ENCODE measurements around the gene XPC.

The XPC gene

DNA sequence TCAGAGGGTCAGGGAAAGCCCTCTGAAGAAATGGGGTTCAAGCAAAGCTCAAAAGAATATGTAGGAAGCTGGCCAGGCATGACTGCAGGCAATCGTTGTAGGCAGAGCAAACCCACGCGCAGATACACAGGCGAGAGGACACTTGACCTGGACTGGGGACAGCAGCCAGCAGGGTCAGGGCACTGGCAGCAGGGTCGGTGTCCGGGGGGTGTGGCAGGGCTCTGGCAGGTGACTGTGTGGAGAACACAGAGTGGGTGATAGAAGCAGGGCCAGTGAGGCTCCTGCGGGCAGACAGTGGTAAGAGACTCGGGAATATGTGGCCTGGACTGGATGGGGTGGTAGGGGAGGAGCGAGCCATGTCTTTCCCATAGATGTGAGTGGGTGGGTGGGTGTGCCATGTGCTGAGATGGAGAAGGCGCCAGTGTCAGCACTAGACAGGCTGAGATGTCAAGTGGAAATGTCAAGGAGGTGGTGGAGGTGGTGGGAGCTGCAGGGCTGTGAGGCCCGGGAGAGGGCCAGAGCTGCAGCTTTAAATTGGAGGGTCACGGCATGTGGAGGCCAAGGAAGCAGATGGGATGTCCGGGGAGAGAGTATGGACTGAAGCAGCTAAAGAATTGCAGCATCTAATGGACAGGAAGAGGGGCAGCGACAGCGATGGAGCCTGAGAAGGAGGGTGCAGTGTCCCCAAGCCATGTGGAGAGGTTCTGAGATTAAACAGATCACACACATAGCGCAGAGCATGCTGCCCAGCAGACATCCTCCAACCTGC, 40.1 kb downstream of the XPC start:
- no peak for DNase-seq (ENCODE audit: low read depth)
- TF ChIP-seq, protein P1, sequence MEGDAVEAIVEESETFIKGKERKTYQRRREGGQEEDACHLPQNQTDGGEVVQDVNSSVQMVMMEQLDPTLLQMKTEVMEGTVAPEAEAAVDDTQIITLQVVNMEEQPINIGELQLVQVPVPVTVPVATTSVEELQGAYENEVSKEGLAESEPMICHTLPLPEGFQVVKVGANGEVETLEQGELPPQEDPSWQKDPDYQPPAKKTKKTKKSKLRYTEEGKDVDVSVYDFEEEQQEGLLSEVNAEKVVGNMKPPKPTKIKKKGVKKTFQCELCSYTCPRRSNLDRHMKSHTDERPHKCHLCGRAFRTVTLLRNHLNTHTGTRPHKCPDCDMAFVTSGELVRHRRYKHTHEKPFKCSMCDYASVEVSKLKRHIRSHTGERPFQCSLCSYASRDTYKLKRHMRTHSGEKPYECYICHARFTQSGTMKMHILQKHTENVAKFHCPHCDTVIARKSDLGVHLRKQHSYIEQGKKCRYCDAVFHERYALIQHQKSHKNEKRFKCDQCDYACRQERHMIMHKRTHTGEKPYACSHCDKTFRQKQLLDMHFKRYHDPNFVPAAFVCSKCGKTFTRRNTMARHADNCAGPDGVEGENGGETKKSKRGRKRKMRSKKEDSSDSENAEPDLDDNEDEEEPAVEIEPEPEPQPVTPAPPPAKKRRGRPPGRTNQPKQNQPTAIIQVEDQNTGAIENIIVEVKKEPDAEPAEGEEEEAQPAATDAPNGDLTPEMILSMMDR (conservative IDR thresholded peaks at IDR 0.05; ENCODE audit: control insufficient read depth, insufficient read depth, low read depth, low read length), result no peak
- H3K4me3 ChIP-seq (ENCODE audit: control insufficient read depth, low read depth, low read length), result no peak overlapping the region

DNA sequence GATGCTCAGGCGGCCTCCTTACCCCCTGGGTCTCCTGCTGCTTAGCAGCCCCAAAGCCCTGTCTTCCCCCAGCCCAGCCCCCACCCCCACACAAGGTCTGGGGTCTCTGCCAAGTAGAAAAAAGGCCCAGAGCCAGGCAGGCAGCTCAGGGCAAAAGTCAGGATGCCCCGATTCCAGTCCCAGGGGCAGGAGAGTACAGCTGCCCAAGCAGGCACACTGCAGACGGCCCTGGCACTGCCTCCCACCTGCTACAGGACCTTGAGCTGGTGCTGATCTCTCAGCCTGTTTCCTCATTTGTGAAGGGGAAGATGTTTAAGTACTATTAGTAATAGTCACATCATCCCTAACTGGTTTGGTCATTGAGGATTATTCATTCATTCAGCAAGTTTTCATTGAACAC, 41.0 kb downstream of the XPC start:
- DNase-seq (ENCODE audit: low read depth), result peak; percentile 31
- no peak overlapping the region for H3K4me3 ChIP-seq (ENCODE audit: control insufficient read depth, low read depth, low read length)
- TF ChIP-seq, protein P1 (conservative IDR thresholded peaks at IDR 0.05; ENCODE audit: control insufficient read depth, insufficient read depth, low read depth, low read length), result no peak

DNA sequence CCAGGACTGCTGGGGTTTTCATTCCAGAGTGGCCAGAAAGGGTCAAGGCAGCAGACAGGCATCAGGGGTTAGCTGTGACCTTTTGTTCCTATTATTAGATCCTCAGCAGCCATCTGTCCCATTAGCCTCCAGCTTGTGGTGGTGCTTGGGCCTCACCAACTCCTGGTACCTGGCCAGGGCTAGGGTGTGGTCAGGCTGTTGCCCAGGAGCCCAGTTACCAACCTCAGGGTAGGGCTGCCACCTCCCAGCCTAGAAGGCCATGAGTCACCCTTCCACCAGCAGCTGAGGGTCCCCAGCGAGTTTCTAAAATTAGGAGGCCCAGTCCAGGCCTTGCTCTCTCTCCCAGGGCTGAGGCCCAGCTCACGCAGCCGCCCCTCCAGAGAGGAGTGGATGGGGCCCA, 41.4 kb downstream of the XPC start:
- DNase-seq (ENCODE audit: low read depth), result no peak
- no peak overlapping the region for H3K4me3 ChIP-seq (ENCODE audit: control insufficient read depth, low read depth, low read length)
- TF ChIP-seq, protein P1 (conservative IDR thresholded peaks at IDR 0.05; ENCODE audit: control insufficient read depth, insufficient read depth, low read depth, low read length), result no peak

DNA sequence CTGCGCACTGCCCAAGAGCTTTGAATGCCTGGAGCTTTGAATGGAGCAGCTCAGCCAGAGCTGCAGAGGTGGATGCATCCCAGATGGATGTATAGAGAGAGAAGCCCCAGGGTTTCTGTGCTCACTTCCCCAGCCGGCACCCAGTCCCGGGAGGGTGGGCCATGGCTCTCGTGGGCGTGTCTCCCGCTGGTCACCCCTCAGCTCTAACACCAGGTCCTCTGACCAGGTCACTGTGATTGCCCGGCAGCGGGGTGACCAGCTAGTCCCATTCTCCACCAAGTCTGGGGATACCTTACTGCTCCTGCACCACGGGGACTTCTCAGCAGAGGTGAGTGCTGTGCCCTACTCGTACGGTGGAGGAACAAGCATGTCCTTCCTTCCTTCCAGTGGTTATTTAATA, 42.8 kb downstream of the XPC start:
- H3K4me3 ChIP-seq (ENCODE audit: control insufficient read depth, low read depth, low read length), result no peak overlapping the region
- DNase-seq (ENCODE audit: low read depth), result no peak
- TF ChIP-seq, protein P1 (conservative IDR thresholded peaks at IDR 0.05; ENCODE audit: control insufficient read depth, insufficient read depth, low read depth, low read length), result no peak

DNA sequence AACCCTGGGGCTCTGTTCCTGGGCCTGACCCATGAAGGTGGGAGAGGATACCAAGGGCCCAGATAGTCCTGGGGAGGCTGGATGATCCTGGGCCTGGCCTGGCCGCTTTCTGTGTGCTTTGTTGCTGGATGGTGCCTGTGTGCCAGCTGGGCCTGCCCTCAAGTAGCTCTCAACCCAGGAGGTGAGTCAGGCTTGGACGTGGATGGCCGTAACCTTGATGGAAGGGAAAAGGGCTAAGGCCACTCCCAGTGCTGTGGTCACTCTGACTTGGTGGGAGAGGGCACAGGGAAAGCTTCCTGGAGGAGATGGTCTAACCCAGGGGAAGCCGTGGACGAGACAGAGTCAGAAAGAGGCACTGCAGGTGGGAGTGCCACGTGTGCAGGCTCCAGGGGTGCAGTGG, 44.1 kb downstream of the XPC start:
- no peak for DNase-seq (ENCODE audit: low read depth)
- TF ChIP-seq, protein P1 (conservative IDR thresholded peaks at IDR 0.05; ENCODE audit: control insufficient read depth, insufficient read depth, low read depth, low read length), result no peak
- H3K4me3 ChIP-seq (ENCODE audit: control insufficient read depth, low read depth, low read length), result no peak overlapping the region

DNA sequence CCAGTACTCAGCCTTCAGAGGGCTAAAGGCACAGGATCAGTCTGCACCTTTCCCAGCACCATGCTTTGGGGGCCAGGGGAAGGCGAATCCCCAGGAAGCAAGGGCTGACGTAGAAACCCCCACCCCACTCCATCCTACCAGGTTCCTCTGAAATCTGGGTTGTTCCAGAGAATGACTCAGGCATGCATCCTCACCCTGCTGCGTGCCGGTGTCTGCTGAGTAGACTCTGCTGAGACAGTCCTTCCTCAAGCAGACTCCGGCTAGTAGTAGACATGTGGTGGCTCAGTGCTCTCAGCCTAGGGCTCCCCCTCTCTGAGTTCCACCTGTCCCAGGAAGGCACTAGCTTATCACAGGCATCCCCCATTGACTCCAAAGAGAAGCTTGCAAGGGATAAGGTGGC, 44.5 kb downstream of the XPC start:
- TF ChIP-seq, protein P1 (conservative IDR thresholded peaks at IDR 0.05; ENCODE audit: control insufficient read depth, insufficient read depth, low read depth, low read length), result no peak
- peak; percentile 69 for DNase-seq (ENCODE audit: low read depth)
- H3K4me3 ChIP-seq (ENCODE audit: control insufficient read depth, low read depth, low read length), result no peak overlapping the region

All from fibroblast of mammary gland (primary cell).